Activated naive CD8-positive, alpha-beta T cell (primary cell): ENCODE data around the gene LTB4R.

Source experiments
- H3K27ac Mint-ChIP-seq: one replicate; pipeline ENCODE4 v1.8.0; 2021; ENCODE audit warnings: mixed read lengths
- H3K27me3 Mint-ChIP-seq: one replicate; pipeline ENCODE4 v1.8.0; 2021; ENCODE audit warnings: mixed read lengths
- H3K36me3 Mint-ChIP-seq: one replicate; pipeline ENCODE4 v1.8.0; 2021; ENCODE audit warnings: mixed read lengths
- H3K4me1 Mint-ChIP-seq: one replicate; pipeline ENCODE4 v1.8.0; 2021; ENCODE audit warnings: low read depth, mixed read lengths
- H3K4me3 Mint-ChIP-seq: one replicate; pipeline ENCODE4 v1.8.0; 2021; ENCODE audit warnings: mild to moderate bottlenecking, mixed read lengths
- H3K9me3 Mint-ChIP-seq: one replicate; pipeline ENCODE4 v1.8.0; 2021; ENCODE audit warnings: low read depth, mixed read lengths

Gene LTB4R

GRCh38 chr14:24310646-24311604 lies at the start of gene LTB4R:
Gene LTB4R (plus strand): TSS chr14:24311502. CDS start chr14:24315652, 4,150 bp downstream.
- H3K4me1 Mint-ChIP-seq: peaks cover 61% of the 10 kb centered on the region
- no peaks in the 10 kb centered on the region for H3K27me3 Mint-ChIP-seq
- H3K36me3 Mint-ChIP-seq: peaks cover 2% of the 10 kb centered on the region
- peak within 1 kb of the TSS; percentile 64 for H3K27ac Mint-ChIP-seq
- H3K9me3 Mint-ChIP-seq: no peaks in the 10 kb centered on the region
- H3K4me3 Mint-ChIP-seq: peak within 1 kb of the TSS; percentile 80

GRCh38 chr14:24261969-24262327 lies 49.4 kb upstream of the LTB4R start:
- H3K27me3 Mint-ChIP-seq: no peaks in the 10 kb centered on the region
- H3K4me3 Mint-ChIP-seq: no peak overlapping the region
- H3K36me3 Mint-ChIP-seq: peaks cover 2% of the 10 kb centered on the region
- H3K27ac Mint-ChIP-seq: no peak overlapping the region
- H3K9me3 Mint-ChIP-seq: no peaks in the 10 kb centered on the region
- peaks cover under 1% of the 10 kb centered on the region for H3K4me1 Mint-ChIP-seq

- Mint-ChIP-seq H3K9me3 (no peaks in the 10 kb centered on the region), H3K27ac (no peak within 1 kb of the TSS)
Measured at GRCh38 chr14:24262821-24263733, 48.2 kb upstream of the LTB4R start, which contains the start of gene TGM1. Gene TGM1 (minus strand): TSS chr14:24263177. CDS start chr14:24262352, 825 bp downstream.

DNA sequence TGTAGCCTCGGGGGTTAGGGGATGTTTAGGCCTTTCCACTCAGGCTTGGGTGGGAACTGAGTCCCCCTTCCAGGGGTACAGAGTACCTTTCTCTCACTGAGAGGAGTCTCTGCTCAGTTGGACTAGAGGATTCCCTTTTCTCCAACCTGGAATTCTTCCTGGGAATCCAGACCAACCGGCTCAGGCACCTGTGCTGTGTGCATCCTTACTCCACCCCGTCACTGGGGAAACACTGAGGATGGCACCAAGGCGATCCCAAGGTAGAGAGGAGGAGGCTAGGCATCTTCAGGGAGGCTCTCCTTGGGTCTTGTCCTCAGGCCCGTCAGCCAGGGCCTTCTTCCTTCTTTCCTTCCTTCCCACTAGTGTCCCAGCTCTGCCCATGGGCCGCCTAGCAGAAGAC lies 47.5 kb upstream of the LTB4R start:
- H3K9me3 Mint-ChIP-seq: no peaks in the 10 kb centered on the region
- H3K27ac Mint-ChIP-seq: no peak overlapping the region
- H3K4me1 Mint-ChIP-seq: peaks cover 2% of the 10 kb centered on the region
- no peaks in the 10 kb centered on the region for H3K27me3 Mint-ChIP-seq
- peaks cover 5% of the 10 kb centered on the region for H3K36me3 Mint-ChIP-seq
- H3K4me3 Mint-ChIP-seq: no peak overlapping the region

More at GRCh38 chr14:24262821-24263733, 48.2 kb upstream of the LTB4R start, which contains the start of gene TGM1:
- Mint-ChIP-seq H3K4me1 (peaks cover 2% of the 10 kb centered on the region), H3K4me3 (no peak within 1 kb of the TSS), H3K36me3 (peaks cover 5% of the 10 kb centered on the region), H3K27me3 (no peaks in the 10 kb centered on the region)

- peaks cover 5% of the 10 kb centered on the region for H3K36me3 Mint-ChIP-seq
- no peaks in the 10 kb centered on the region for H3K9me3 Mint-ChIP-seq
- H3K4me1 Mint-ChIP-seq: peaks cover 2% of the 10 kb centered on the region
- H3K27me3 Mint-ChIP-seq: no peaks in the 10 kb centered on the region
- H3K4me3 Mint-ChIP-seq: no peak overlapping the region
- H3K27ac Mint-ChIP-seq: no peak overlapping the region
Measured at GRCh38 chr14:24264298-24264697, 47.0 kb upstream of the LTB4R start.

- peaks cover 8% of the 10 kb centered on the region for H3K4me1 Mint-ChIP-seq
- no peak overlapping the region for H3K27ac Mint-ChIP-seq
- H3K27me3 Mint-ChIP-seq: no peaks in the 10 kb centered on the region
- no peak overlapping the region for H3K4me3 Mint-ChIP-seq
- peaks cover 5% of the 10 kb centered on the region for H3K36me3 Mint-ChIP-seq
- no peaks in the 10 kb centered on the region for H3K9me3 Mint-ChIP-seq
Measured at GRCh38 chr14:24266344-24267244, 44.7 kb upstream of the LTB4R start.

DNA sequence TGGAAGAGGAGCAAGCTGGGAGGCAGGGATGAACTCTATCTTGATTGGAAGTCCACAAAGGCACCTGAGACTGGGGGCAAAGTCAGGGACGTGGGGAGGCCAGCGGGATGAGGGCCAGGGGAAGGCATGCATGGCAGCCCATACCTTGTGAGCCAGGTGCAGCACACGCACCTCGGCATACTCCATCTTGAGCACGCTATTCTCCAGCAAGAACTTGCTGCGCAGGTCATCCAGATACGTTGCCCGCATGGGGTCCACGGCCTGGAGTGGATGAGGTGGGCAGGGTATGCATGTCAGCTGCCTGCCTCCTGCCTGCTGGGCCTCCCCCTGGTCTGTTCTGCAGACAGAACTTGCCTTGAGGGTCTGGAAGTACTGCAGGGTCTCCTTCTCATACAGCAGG lies 43.8 kb upstream of the LTB4R start:
- no peak overlapping the region for H3K27ac Mint-ChIP-seq
- peaks cover 18% of the 10 kb centered on the region for H3K4me1 Mint-ChIP-seq
- H3K4me3 Mint-ChIP-seq: no peak overlapping the region
- H3K36me3 Mint-ChIP-seq: peaks cover 4% of the 10 kb centered on the region
- no peaks in the 10 kb centered on the region for H3K9me3 Mint-ChIP-seq
- H3K27me3 Mint-ChIP-seq: no peaks in the 10 kb centered on the region

DNA sequence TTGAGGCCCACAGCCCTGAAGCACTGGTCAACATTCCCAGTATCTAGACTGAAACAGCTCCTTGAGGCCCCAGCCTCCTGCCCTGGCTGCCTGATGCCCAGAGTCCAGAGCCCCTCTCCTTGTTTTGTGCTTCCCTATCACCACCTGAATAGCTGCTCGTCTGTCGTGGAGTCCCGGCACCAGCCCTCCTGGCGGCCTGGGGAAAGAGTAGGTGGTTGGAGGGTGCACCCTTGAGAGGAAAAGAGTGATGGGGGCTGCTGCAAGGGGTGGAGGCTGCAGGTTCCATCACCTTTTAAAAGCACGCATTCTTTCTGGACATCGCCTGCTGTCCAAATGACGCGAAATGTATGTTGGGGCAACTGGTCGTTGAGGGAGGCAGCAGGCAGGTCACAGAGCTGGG lies 43.1 kb upstream of the LTB4R start:
- H3K36me3 Mint-ChIP-seq: peaks cover 3% of the 10 kb centered on the region
- H3K27me3 Mint-ChIP-seq: no peaks in the 10 kb centered on the region
- H3K4me1 Mint-ChIP-seq: peaks cover 22% of the 10 kb centered on the region
- H3K9me3 Mint-ChIP-seq: no peaks in the 10 kb centered on the region
- no peak overlapping the region for H3K4me3 Mint-ChIP-seq
- H3K27ac Mint-ChIP-seq: no peak overlapping the region

DNA sequence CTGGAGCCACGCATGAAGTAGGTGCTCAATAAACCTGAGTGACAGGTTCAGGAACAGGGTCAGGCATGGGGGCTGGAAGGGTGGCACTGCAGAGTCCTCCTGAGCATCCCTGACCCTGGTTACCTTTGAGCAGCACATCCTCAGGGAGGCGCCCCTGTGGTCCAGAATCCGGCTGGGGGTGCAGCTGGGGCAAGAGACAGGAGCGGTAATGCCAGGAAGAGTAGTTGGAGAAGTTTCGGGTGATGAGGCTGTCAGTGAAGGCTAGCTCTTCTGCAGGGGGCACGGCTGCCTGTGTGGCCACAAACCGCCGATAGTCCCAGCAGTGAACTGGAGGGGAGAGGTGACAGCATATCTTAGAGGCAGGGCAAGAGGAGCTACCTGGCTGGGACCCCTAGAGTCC lies 41.9 kb upstream of the LTB4R start:
- H3K27me3 Mint-ChIP-seq: no peaks in the 10 kb centered on the region
- peaks cover 33% of the 10 kb centered on the region for H3K4me1 Mint-ChIP-seq
- H3K36me3 Mint-ChIP-seq: peaks cover 5% of the 10 kb centered on the region
- H3K4me3 Mint-ChIP-seq: no peak overlapping the region
- H3K27ac Mint-ChIP-seq: peak overlapping the region; percentile 34
- no peaks in the 10 kb centered on the region for H3K9me3 Mint-ChIP-seq

GRCh38 chr14:24269910-24270536 lies 41.3 kb upstream of the LTB4R start:
- H3K9me3 Mint-ChIP-seq: no peaks in the 10 kb centered on the region
- no peaks in the 10 kb centered on the region for H3K27me3 Mint-ChIP-seq
- H3K4me1 Mint-ChIP-seq: peaks cover 35% of the 10 kb centered on the region
- peak overlapping the region; percentile 89 for H3K4me3 Mint-ChIP-seq
- H3K36me3 Mint-ChIP-seq: peaks cover 5% of the 10 kb centered on the region
- H3K27ac Mint-ChIP-seq: no peak overlapping the region

GRCh38 chr14:24270537-24271133 lies 40.7 kb upstream of the LTB4R start:
- peaks cover 5% of the 10 kb centered on the region for H3K36me3 Mint-ChIP-seq
- H3K4me3 Mint-ChIP-seq: peak overlapping the region; percentile 89
- peaks cover 37% of the 10 kb centered on the region for H3K4me1 Mint-ChIP-seq
- H3K27me3 Mint-ChIP-seq: no peaks in the 10 kb centered on the region
- H3K9me3 Mint-ChIP-seq: no peaks in the 10 kb centered on the region
- peak overlapping the region; percentile 93 for H3K27ac Mint-ChIP-seq

GRCh38 chr14:24271134-24271833 lies 40.0 kb upstream of the LTB4R start, which contains the start of gene RABGGTA:
Gene RABGGTA (minus strand): TSS chr14:24271597. CDS start chr14:24271115, 482 bp downstream.
- no peaks in the 10 kb centered on the region for H3K9me3 Mint-ChIP-seq
- peak within 1 kb of the TSS; percentile 96 for H3K27ac Mint-ChIP-seq
- peaks cover 37% of the 10 kb centered on the region for H3K4me1 Mint-ChIP-seq
- H3K27me3 Mint-ChIP-seq: no peaks in the 10 kb centered on the region
- peak within 1 kb of the TSS; percentile 89 for H3K4me3 Mint-ChIP-seq
- H3K36me3 Mint-ChIP-seq: peaks cover 5% of the 10 kb centered on the region

DNA sequence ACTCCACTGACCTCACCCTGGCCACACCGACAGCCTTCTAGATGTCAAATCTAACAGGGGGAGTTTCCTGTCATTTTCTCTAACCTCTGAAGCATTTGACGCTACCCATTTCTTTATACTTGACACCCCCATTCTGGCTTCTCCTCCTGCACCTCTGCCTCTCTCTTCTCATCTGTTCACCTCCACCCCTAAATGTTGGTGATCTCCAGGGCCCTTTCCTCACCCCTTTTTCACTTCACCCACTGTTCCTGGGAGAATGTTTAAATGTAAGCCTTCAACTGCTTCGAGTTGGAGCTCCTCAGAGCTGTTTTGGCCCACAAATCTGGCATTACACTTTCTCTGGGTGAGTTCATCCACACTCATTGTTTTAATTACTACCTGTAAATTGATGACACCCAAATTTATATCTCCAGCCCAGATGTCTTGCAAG lies 39.5 kb upstream of the LTB4R start:
- Mint-ChIP-seq H3K27ac (peak overlapping the region; percentile 96), H3K27me3 (no peaks in the 10 kb centered on the region), H3K36me3 (peaks cover 7% of the 10 kb centered on the region), H3K4me1 (peaks cover 40% of the 10 kb centered on the region), H3K9me3 (no peaks in the 10 kb centered on the region), H3K4me3 (peak overlapping the region; percentile 88)
